Measurements from ENCODE around the gene ENTPD8.

Gene ENTPD8

DNA sequence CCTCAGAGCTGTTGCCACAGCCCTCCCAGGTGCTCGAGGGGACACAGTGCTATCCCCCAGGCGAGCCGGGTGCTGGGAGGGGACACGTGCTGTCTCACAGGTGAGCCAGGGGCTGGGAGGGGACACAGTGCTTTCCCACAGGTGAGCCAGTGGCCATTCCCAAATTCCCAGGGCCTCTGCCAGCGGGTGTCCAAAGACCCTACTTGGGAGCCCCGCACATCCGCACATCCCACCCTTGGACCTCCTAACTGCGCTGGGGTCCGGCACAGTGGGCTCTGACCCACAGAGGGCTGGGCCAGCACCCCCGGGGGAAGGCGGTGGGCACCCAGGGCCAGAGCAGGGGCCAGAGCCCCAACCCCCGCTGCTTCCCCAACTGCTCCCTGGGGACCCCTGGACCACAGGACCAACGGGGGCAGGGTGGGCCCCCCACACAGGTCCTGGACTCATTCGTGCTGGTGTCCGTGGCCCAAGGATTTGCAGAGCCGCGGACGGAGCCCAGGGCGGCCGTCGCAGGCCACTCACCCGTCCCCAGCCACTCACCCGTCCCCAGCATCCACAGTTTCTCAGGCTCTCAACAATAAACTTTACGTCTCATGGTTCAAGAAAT lies 36.1 kb downstream of the ENTPD8 start:
- Histone ChIP-seq H3K27ac (no peak overlapping the region), H3K4me3 (no peak overlapping the region)
- DNase-seq (ENCODE audit: low spot score) = no peak
- TF ChIP-seq CTCF (IDR thresholded peaks at IDR 0.05) = no peak

GRCh38 chr9:137403269-137403668 lies 37.9 kb downstream of the ENTPD8 start:
- TF ChIP-seq CTCF (IDR thresholded peaks at IDR 0.05) = no peak
- Histone ChIP-seq H3K27ac (no peak overlapping the region), H3K4me3 (no peak overlapping the region)
- no peak for DNase-seq (ENCODE audit: low spot score)

GRCh38 chr9:137402746-137403145 lies 38.4 kb downstream of the ENTPD8 start:
- H3K27ac ChIP-seq = no peak overlapping the region
- TF ChIP-seq CTCF (IDR thresholded peaks at IDR 0.05) = no peak
- no peak for DNase-seq (ENCODE audit: low spot score)
- no peak overlapping the region for H3K4me3 ChIP-seq

DNA sequence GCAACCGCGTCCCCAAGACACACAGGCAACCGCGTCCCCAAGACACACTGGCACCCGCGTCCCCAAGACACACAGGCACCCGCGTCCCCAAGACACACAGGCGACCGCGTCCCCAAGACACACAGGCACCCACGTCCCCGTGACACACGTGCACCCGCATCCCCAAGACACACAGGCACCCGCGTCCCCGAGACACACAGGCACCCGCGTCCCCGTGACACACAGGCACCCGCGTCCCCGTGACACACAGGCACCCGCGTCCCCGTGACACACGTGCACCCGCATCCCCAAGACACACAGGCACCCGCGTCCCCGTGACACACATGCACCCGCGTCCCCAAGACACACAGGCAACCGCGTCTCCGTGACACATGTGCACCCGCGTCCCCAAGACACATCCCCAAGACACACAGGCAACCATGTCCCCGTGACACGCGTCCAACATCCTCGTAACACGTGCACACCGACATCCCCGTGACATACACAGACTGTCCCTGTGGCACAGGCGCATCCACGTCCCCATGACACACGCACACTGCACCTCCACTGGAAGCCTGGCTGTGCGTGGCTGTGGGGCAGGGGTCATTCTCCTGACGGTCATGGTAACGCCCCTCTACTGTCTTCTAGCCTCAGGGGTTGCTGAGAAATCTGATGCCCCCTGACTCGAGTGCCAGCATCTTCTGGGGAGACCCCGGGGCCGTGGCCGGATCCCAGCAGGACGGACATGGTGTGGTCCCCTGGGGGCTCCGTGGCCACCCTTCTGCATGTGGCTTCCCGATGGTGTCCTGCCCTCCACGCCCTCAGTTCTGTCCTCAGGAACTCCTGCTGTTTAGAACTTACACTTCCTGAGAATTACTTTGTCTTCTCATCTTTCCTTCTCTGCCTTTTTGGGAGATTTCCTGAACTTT lies 42.3 kb downstream of the ENTPD8 start:
- H3K4me3 ChIP-seq = no peak overlapping the region
- TF ChIP-seq CTCF (IDR thresholded peaks at IDR 0.05) = no peak
- DNase-seq (ENCODE audit: low spot score) = no peak
- H3K27ac ChIP-seq = no peak overlapping the region

DNA sequence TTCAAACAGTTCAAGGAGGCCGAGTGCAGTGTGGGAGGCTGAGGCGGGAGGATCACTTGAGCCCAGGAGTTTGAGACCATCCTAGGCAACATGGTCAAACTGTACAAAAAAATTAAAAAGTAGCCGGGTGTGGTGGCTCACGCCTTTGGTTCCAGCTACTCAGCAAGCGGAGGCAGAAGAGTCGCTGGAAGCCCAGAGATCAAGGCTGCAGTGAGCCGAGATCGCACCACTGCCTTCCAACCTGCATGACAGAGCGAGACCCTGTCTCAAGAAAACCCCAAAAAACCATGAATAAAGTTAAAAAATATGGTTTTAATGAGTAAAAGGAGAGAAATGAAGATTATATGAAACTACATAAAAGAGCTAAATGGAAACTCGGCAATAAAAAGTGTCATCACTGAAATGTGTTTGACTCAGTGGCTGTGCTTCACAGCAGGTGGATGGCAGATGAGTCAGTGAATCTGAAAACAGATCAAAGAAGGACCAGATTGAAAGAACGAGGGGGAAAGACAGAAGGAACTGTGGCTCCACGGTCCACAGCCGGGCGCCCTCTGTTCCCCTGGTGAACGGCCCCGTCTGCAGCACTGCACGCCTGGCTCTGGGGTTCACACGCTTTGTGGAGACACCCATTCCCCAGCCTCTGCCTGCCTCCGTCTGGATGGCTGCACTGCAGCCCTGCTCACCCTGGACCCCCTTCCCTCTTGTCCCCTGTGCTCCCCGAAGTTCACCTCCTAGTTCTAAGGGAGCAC lies 43.3 kb downstream of the ENTPD8 start:
- TF ChIP-seq CTCF (IDR thresholded peaks at IDR 0.05) = no peak
- H3K27ac ChIP-seq = no peak overlapping the region
- no peak for DNase-seq (ENCODE audit: low spot score)
- no peak overlapping the region for H3K4me3 ChIP-seq

GRCh38 chr9:137396634-137397367 lies 44.4 kb downstream of the ENTPD8 start:
- no peak for TF ChIP-seq CTCF (IDR thresholded peaks at IDR 0.05)
- H3K27ac ChIP-seq = no peak overlapping the region
- no peak for DNase-seq (ENCODE audit: low spot score)
- H3K4me3 ChIP-seq = no peak overlapping the region

Data from coronary artery (tissue), 2 donors.